ENCODE measurements around the gene CEP57.

GRCh38 chr11:95877291-95877690 is 87.0 kb downstream of the CEP57 start:
- TF ChIP-seq POLR2A (IDR thresholded peaks at IDR 0.05), result no peak
- TF ChIP-seq CTCF (IDR thresholded peaks at IDR 0.05), result no peak
